ENCODE data around the gene NELL2. TPM values are rescaled to one million over a fixed set of nuclear protein-coding genes. Genes with fewer than 3 reads are reported as not detected.

NELL2 gene
- total RNA-seq, 4 donors from 2014 or later, result 4.7 to 20.5 (median 9.3) TPM

- Histone ChIP-seq H3K4me3 (no peak overlapping the region), H3K36me3 (no peaks in the 10 kb centered on the region), H3K4me1 (no peaks in the 10 kb centered on the region), H3K27ac (no peak overlapping the region), H3K27me3 (no peaks in the 10 kb centered on the region), H3K9me3 (no peaks in the 10 kb centered on the region)
- no peak for TF ChIP-seq POLR2AphosphoS5 (IDR thresholded peaks at IDR 0.05)
- TF ChIP-seq EP300 (IDR thresholded peaks at IDR 0.05), result no peak
- no peak for TF ChIP-seq CTCF (IDR thresholded peaks at IDR 0.05)
- TF ChIP-seq POLR2A (IDR thresholded peaks at IDR 0.05), result no peak
- no peak for DNase-seq (ENCODE audit: low spot score in 2 of 2)
Measured at GRCh38 chr12:44511289-44511688, 364.8 kb downstream of the NELL2 start.

GRCh38 chr12:44510510-44510909 lies 365.6 kb downstream of the NELL2 start:
- no peak overlapping the region for H3K27ac ChIP-seq
- WGBS, result 73% methylated on average over 2 of the region's 2 CpGs
- H3K4me3 ChIP-seq, result no peak overlapping the region
- H3K9me3 ChIP-seq, result no peaks in the 10 kb centered on the region
- DNase-seq (ENCODE audit: low spot score in 2 of 2), result no peak
- no peak for TF ChIP-seq POLR2A (IDR thresholded peaks at IDR 0.05)
- no peak for TF ChIP-seq CTCF (IDR thresholded peaks at IDR 0.05)
- TF ChIP-seq POLR2AphosphoS5 (IDR thresholded peaks at IDR 0.05), result no peak
- no peak for TF ChIP-seq EP300 (IDR thresholded peaks at IDR 0.05)
- no peaks in the 10 kb centered on the region for H3K4me1 ChIP-seq
- no peaks in the 10 kb centered on the region for H3K27me3 ChIP-seq
- no peaks in the 10 kb centered on the region for H3K36me3 ChIP-seq

- Histone ChIP-seq H3K9me3 (no peaks in the 10 kb centered on the region), H3K27ac (no peak overlapping the region), H3K4me3 (no peak overlapping the region), H3K4me1 (no peaks in the 10 kb centered on the region), H3K27me3 (no peaks in the 10 kb centered on the region), H3K36me3 (no peaks in the 10 kb centered on the region)
- 87% methylated on average over 4 of the region's 4 CpGs for WGBS
- no peak for TF ChIP-seq EP300 (IDR thresholded peaks at IDR 0.05)
- no peak for TF ChIP-seq POLR2A (IDR thresholded peaks at IDR 0.05)
- TF ChIP-seq POLR2AphosphoS5 (IDR thresholded peaks at IDR 0.05), result no peak
- TF ChIP-seq CTCF (IDR thresholded peaks at IDR 0.05), result no peak
- no peak for DNase-seq (ENCODE audit: low spot score in 2 of 2)
Measured at GRCh38 chr12:44510076-44510475, 366.0 kb downstream of the NELL2 start.

GRCh38 chr12:44509471-44509870 lies 366.6 kb downstream of the NELL2 start:
- no peak for DNase-seq (ENCODE audit: low spot score in 2 of 2)
- no peaks in the 10 kb centered on the region for H3K4me1 ChIP-seq
- TF ChIP-seq CTCF (IDR thresholded peaks at IDR 0.05), result no peak
- no peaks in the 10 kb centered on the region for H3K9me3 ChIP-seq
- no peak overlapping the region for H3K4me3 ChIP-seq
- 60% methylated on average over 2 of the region's 2 CpGs for WGBS
- no peaks in the 10 kb centered on the region for H3K36me3 ChIP-seq
- no peak overlapping the region for H3K27ac ChIP-seq
- H3K27me3 ChIP-seq, result no peaks in the 10 kb centered on the region

- no peaks in the 10 kb centered on the region for H3K36me3 ChIP-seq
- no peak overlapping the region for H3K27ac ChIP-seq
- H3K27me3 ChIP-seq, result no peaks in the 10 kb centered on the region
- H3K4me1 ChIP-seq, result no peaks in the 10 kb centered on the region
- WGBS, result 60% methylated on average over 1 of the region's 1 CpG
- H3K9me3 ChIP-seq, result no peaks in the 10 kb centered on the region
- no peak for TF ChIP-seq POLR2AphosphoS5 (IDR thresholded peaks at IDR 0.05)
- no peak for TF ChIP-seq EP300 (IDR thresholded peaks at IDR 0.05)
- no peak for TF ChIP-seq POLR2A (IDR thresholded peaks at IDR 0.05)
- no peak for TF ChIP-seq CTCF (IDR thresholded peaks at IDR 0.05)
- no peak overlapping the region for H3K4me3 ChIP-seq
- no peak for DNase-seq (ENCODE audit: low spot score in 2 of 2)
Measured at GRCh38 chr12:44507461-44507860, 368.7 kb downstream of the NELL2 start.

Measured in suprapubic skin (tissue), 4 donors.